Measurements from ENCODE around the gene TTN.

DNA sequence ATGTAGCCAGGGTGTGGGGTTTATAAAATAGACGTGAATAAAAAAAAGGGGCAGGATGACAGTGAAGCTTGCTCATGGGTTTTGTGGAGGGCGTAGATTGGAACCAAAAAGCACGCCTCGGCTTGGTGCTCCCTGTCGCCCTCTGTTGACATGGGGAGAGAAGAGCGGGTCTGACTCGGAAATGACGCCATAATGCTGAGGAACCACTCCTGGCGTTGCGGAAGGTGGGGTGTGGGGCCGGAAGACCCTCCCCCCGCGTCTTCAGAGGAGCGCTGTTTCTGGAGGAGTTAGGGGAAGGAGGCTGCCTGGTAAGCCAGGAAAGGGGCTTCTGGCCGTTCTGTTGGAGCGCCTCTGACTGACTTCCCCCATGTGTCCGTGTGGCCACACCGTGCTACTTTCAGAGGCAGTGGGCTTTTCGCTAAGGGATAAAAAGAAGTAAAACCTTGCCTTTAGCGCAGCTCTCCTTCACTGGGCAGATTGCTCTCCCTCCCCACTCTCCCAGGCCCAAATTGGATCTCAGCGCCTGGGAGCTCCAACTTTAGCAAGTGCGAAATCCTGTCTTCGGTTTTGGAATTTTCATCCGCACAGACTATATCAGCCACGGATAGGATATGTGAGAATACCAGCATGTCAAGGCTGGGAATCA, 284.1 kb downstream of the TTN start:
- TF ChIP-seq ZNF274 (IDR thresholded peaks at IDR 0.05; ENCODE audit: low read depth, low read length): no peak
- TF ChIP-seq YY1 (IDR thresholded peaks at IDR 0.05; ENCODE audit: insufficient read depth, insufficient read length): no peak
- no peak for TF ChIP-seq SUZ12 (IDR thresholded peaks at IDR 0.05; ENCODE audit: extremely low read depth, insufficient read depth, insufficient read length)

Data from NT2/D1 (cell line).